AG09319 (cell line): ENCODE data around the gene LTO1.

Experiments used
- DNase-seq: peaks from one replicate; pipeline ENCODE4 v3.0.0-alpha.2; 2010; ENCODE audit warnings: low read depth; ENCODE audit errors: extremely low read depth
- CTCF ChIP-seq: IDR thresholded peaks from 2 replicates; pipeline ENCODE4 v1.5.1; 2011; ENCODE audit warnings: low read depth, mild to moderate bottlenecking, inconsistent platforms, low read length, moderate library complexity

The LTO1 gene

GRCh38 chr11:69674886-69675714 lies at the start of gene LTO1:
LTO1 (minus strand) TSS chr11:69675353; CDS start chr11:69675239, 114 bp downstream.
- TF ChIP-seq CTCF: no peak
- peak; percentile 91 for DNase-seq

GRCh38 chr11:69721745-69722144 lies 46.6 kb upstream of the LTO1 start:
- no peak for DNase-seq
- no peak for TF ChIP-seq CTCF

GRCh38 chr11:69721106-69721505 lies 46.0 kb upstream of the LTO1 start:
- no peak for TF ChIP-seq CTCF
- no peak for DNase-seq

- no peak for DNase-seq
- TF ChIP-seq CTCF: no peak
These were observed 43.8 kb upstream of the LTO1 start for GRCh38 chr11:69718912-69719311.

GRCh38 chr11:69718147-69718546 lies 43.0 kb upstream of the LTO1 start:
- no peak for DNase-seq
- peak; percentile 27 for TF ChIP-seq CTCF

GRCh38 chr11:69716891-69717747 lies 42.0 kb upstream of the LTO1 start:
- no peak for TF ChIP-seq CTCF
- DNase-seq: no peak

GRCh38 chr11:69716099-69716498 lies 40.9 kb upstream of the LTO1 start:
- no peak for TF ChIP-seq CTCF
- no peak for DNase-seq
